ENCODE results near the gene THRB.

The THRB gene

GRCh38 chr3:24476871-24477656 is 17.6 kb downstream of the THRB start:
- DNase-seq (ENCODE audit: extremely low read depth, low read depth), result no peak
- TF ChIP-seq, protein P1, sequence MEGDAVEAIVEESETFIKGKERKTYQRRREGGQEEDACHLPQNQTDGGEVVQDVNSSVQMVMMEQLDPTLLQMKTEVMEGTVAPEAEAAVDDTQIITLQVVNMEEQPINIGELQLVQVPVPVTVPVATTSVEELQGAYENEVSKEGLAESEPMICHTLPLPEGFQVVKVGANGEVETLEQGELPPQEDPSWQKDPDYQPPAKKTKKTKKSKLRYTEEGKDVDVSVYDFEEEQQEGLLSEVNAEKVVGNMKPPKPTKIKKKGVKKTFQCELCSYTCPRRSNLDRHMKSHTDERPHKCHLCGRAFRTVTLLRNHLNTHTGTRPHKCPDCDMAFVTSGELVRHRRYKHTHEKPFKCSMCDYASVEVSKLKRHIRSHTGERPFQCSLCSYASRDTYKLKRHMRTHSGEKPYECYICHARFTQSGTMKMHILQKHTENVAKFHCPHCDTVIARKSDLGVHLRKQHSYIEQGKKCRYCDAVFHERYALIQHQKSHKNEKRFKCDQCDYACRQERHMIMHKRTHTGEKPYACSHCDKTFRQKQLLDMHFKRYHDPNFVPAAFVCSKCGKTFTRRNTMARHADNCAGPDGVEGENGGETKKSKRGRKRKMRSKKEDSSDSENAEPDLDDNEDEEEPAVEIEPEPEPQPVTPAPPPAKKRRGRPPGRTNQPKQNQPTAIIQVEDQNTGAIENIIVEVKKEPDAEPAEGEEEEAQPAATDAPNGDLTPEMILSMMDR (IDR thresholded peaks at IDR 0.05; ENCODE audit: low read depth, low read length), result no peak

DNA sequence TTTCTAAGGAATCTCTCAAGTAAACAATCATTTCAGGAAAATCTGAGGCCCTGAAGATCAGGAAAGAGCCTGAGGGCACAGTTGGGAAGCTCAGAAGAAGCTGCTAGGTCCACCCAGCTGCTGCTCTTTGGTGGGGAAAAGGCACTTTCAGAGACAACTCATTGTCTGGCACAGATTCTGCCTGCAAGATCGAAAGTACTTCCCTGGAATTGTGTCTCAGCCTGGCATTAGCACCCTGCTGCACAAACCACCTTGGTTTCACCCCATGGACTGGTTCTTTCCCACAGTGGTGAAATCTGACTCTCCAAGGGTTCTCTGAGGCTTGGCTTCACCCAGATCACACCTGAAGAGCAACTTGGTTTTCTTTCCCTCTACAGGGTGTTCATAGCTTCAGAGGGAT is 18.7 kb downstream of the THRB start:
- DNase-seq (ENCODE audit: extremely low read depth, low read depth), result no peak
- TF ChIP-seq, protein P1 (IDR thresholded peaks at IDR 0.05; ENCODE audit: low read depth, low read length), result no peak

DNA sequence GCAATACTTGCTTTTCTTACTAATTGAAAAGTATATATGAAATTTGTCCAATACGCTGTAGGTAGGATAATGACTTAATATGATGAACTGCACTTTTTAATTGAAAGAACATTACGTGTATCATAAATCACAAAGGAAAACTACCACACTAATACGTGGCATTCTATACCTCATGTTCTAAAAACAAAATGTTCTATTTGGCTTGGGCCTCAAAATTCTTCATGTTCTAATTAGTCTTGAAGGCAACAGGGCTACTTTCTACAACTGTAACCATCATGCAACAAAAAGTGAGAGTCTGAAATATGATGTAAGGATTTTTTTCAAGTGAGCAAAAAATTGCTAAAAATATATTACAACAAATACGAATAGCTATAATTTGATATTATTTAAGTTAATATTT is 19.8 kb downstream of the THRB start:
- TF ChIP-seq, protein P1 (IDR thresholded peaks at IDR 0.05; ENCODE audit: low read depth, low read length), result no peak
- no peak for DNase-seq (ENCODE audit: extremely low read depth, low read depth)

GRCh38 chr3:24472358-24472757 is 22.3 kb downstream of the THRB start:
- TF ChIP-seq, protein P1 (IDR thresholded peaks at IDR 0.05; ENCODE audit: low read depth, low read length), result no peak
- no peak for DNase-seq (ENCODE audit: extremely low read depth, low read depth)

GRCh38 chr3:24471486-24471885 is 23.2 kb downstream of the THRB start:
- TF ChIP-seq, protein P1 (IDR thresholded peaks at IDR 0.05; ENCODE audit: low read depth, low read length), result no peak
- no peak for DNase-seq (ENCODE audit: extremely low read depth, low read depth)

DNA sequence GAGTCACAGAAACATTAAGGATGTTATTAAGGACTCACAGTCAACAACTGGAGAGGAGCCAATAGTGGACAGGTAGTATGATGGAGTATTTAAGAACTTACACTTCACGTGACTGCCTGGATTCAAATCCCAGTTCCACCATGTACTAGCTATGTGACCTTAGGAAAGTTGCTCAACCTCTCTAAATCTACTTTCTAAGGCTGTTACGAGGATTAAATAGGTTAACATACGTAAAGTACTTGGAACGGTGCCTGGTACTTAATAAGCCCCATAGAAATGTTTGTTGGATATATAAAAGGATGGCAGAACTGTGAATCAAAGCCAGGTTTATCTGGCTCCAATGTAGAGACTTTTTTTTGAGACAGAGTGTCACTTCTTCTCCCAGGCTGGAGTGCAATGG is 24.4 kb downstream of the THRB start:
- TF ChIP-seq, protein P1 (IDR thresholded peaks at IDR 0.05; ENCODE audit: low read depth, low read length), result no peak
- no peak for DNase-seq (ENCODE audit: extremely low read depth, low read depth)

DNA sequence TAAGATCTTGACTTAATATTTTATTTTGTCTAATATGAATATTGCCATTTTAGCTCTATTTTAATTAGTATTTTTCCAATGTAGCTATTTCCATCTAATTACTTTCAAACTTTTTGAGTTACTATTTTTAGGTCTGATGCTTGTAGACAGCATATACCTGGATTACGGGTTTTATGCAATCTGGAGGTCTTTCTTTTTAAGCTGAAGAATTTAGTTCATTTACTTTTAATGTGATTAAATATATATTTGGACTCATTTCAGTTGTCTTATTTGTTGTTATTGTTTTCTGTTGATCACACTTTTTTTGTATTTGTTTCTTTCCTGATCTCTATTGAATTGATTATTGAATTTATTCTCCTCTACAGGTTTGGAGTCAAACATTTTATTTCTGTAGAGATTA is 30.3 kb downstream of the THRB start:
- TF ChIP-seq, protein P1 (IDR thresholded peaks at IDR 0.05; ENCODE audit: low read depth, low read length), result no peak
- no peak for DNase-seq (ENCODE audit: extremely low read depth, low read depth)
